Subcutaneous adipose tissue (tissue), 4 donors: Measurements from ENCODE around the gene DBNDD2. TPM values are rescaled to one million over a fixed set of nuclear protein-coding genes. Genes with fewer than 3 reads are reported as not detected.

Experiments used
- CTCF ChIP-seq: fragments of 450-650 bp; IDR thresholded peaks from one replicate; pipeline ENCODE4 v1.5.1; 2016; ENCODE audit warnings: low read depth, mild to moderate bottlenecking, control low read depth, antibody characterized with exemption, moderate library complexity
- total RNA-seq, 4 donors: library from RNA; depleted of rRNA; stranded (reverse); fragments of >200 nt; gene quantifications; one replicate each; pipeline ENCODE4 v1.1.0, GENCODE V29; 2016

Gene DBNDD2
- 10 to 100 TPM; 20.5 to 42.3 (median 24.3) TPM for total RNA-seq

- no peak for TF ChIP-seq CTCF
These were observed at the start of gene DBNDD2 for GRCh38 chr20:45407783-45408645. Gene DBNDD2 (plus strand): TSS chr20:45408289. CDS start chr20:45408468, 179 bp downstream.

GRCh38 chr20:45359069-45359405, 49.1 kb upstream of the DBNDD2 start:
- TF ChIP-seq CTCF = no peak

GRCh38 chr20:45359406-45360148, 48.5 kb upstream of the DBNDD2 start:
- TF ChIP-seq CTCF = no peak

GRCh38 chr20:45361793-45362192, 46.3 kb upstream of the DBNDD2 start:
- no peak for TF ChIP-seq CTCF

- no peak for TF ChIP-seq CTCF
These were observed 45.1 kb upstream of the DBNDD2 start, which contains the start of gene SYS1 for GRCh38 chr20:45362804-45363610. Gene SYS1 (plus strand): TSS chr20:45363156. CDS start chr20:45363532, 376 bp downstream.

- no peak for TF ChIP-seq CTCF
These were observed 44.2 kb upstream of the DBNDD2 start for GRCh38 chr20:45363611-45364492.
